A549 (cell line): ENCODE results near the gene THEM4. TPM values are rescaled to one million over a fixed set of nuclear protein-coding genes. Genes with fewer than 3 reads are reported as not detected.

Experiments used
- ATAC-seq, 2 experiments: fragments of 200-7000 bp in 1 of 2; fragments of >200 bp in 1 of 2; cut with Nextera tagmentation in 1 of 2; cut with Tn5 transposase in 1 of 2; 3 replicates each; pipeline versions ENCODE4 v1.8.0 to v1.9.1; 2018 to 2020; ENCODE audit warnings: mild to moderate bottlenecking in 1 of 2, moderate library complexity in 1 of 2
- CTCF ChIA-PET: fragments of 300-600 bp; sonication (Branson Sonifier 250); formaldehyde crosslinking; extraction: SDS; loops from one replicate; lab custom pipeline; 2021; ENCODE audit warnings: antibody characterized with exemption, inconsistent platforms; lab: Yijun Ruan, JAX
- POLR2A ChIA-PET: fragments of 350-600 bp; formaldehyde crosslinking; extraction: SDS; loops from one replicate; lab custom pipeline; 2021; ENCODE audit warnings: antibody characterized with exemption, inconsistent platforms; lab: Yijun Ruan, JAX
- DNase-seq, 2 experiments: peaks; one replicate each; pipeline versions ENCODE4 v3.0.0 to v3.0.0-alpha.2; 2011 to 2016; ENCODE audit warnings: low read depth in 1 of 2, low spot score in 1 of 2
- FAIRE-seq: peaks from 2 replicates; lab custom pipeline; 2011; peaks lifted over from hg19 to GRCh38; lab: Jason Lieb, UNC
- H3K27ac ChIP-seq, 2 experiments: fragments of >200 bp; sonication (Bioruptor Twin); formaldehyde crosslinking; 3 replicates each; pipeline ENCODE4 v1.5.1; 2016 to 2017
- H3K4me1 ChIP-seq: fragments of >200 bp; sonication (Bioruptor Twin); formaldehyde crosslinking; 3 replicates; pipeline ENCODE4 v1.6.1; 2016
- H3K4me2 ChIP-seq: fragments of >200 bp; sonication (Bioruptor Twin); formaldehyde crosslinking; 3 replicates; pipeline ENCODE4 v1.6.1; 2016
- H3K4me3 ChIP-seq: fragments of >200 bp; sonication (Bioruptor Twin); formaldehyde crosslinking; 3 replicates; pipeline ENCODE4 v1.5.1; 2016
- H3K9me3 ChIP-seq: fragments of >200 bp; sonication (Bioruptor Twin); formaldehyde crosslinking; 3 replicates; pipeline ENCODE4 v1.6.1; 2016
- ATOH8 ChIP-seq: fragments of 250-450 bp; sonication (Bioruptor Pico); IDR thresholded peaks from 2 replicates; pipeline ENCODE4 v1.5.0; 2020; ENCODE audit warnings: low read depth, mild to moderate bottlenecking, moderate library complexity
- BHLHE40 ChIP-seq: IDR thresholded peaks from 2 replicates; pipeline ENCODE4 v1.6.1; 2012; ENCODE audit warnings: low read depth, low read length, inconsistent platforms
- CHD4 ChIP-seq: fragments of 200-600 bp; sonication (generic); IDR thresholded peaks from 2 replicates; pipeline ENCODE4 v1.6.1; 2016; ENCODE audit warnings: antibody characterized with exemption, mild to moderate bottlenecking, borderline replicate concordance
- E2F6 ChIP-seq: IDR thresholded peaks from 2 replicates; pipeline ENCODE4 v1.6.1; 2012; ENCODE audit warnings: low read depth, borderline replicate concordance
- EHF ChIP-seq: fragments of 250-450 bp; sonication (Bioruptor Pico); IDR thresholded peaks from 2 replicates; pipeline ENCODE4 v1.5.0; 2020; ENCODE audit warnings: mild to moderate bottlenecking
- EHMT2 ChIP-seq: fragments of 200-600 bp; sonication (generic); IDR thresholded peaks from 2 replicates; pipeline ENCODE4 v1.6.1; 2016; ENCODE audit warnings: antibody characterized with exemption, low read depth, mild to moderate bottlenecking, moderate library complexity
- ELK1 ChIP-seq: fragments of 150-350 bp; IDR thresholded peaks from 2 replicates; pipeline ENCODE4 v1.6.1; 2014; ENCODE audit warnings: low read depth, mild to moderate bottlenecking, low read length
- FOXS1 ChIP-seq: fragments of 250-450 bp; sonication (Bioruptor Pico); IDR thresholded peaks from 2 replicates; pipeline ENCODE4 v1.5.0; 2020; ENCODE audit warnings: mild to moderate bottlenecking, moderate library complexity
- GATA3 ChIP-seq: IDR thresholded peaks from 2 replicates; pipeline ENCODE4 v1.6.1; 2012; ENCODE audit warnings: borderline replicate concordance
- HDAC2 ChIP-seq: fragments of 200-600 bp; sonication (generic); IDR thresholded peaks from 2 replicates; pipeline ENCODE4 v1.6.1; 2016
- HMGXB4 ChIP-seq: fragments of 250-450 bp; sonication (Bioruptor Pico); IDR thresholded peaks from 2 replicates; pipeline ENCODE4 v1.5.0; 2021; ENCODE audit warnings: mild to moderate bottlenecking, moderate library complexity, borderline replicate concordance
- HOXB13 ChIP-seq: fragments of 250-450 bp; sonication (Bioruptor Pico); IDR thresholded peaks from 2 replicates; pipeline ENCODE4 v1.5.0; 2020; ENCODE audit warnings: low read depth, mild to moderate bottlenecking, moderate library complexity
- HOXB5 ChIP-seq: fragments of 250-450 bp; sonication (Bioruptor Pico); IDR thresholded peaks from 2 replicates; pipeline ENCODE4 v1.5.0; 2020; ENCODE audit warnings: mild to moderate bottlenecking, moderate library complexity
- JUN ChIP-seq, 2 experiments: fragments of >200 bp; sonication (Bioruptor Twin); formaldehyde crosslinking; IDR thresholded peaks; 2 replicates in 1 of 2; 3 replicates in 1 of 2; pipeline ENCODE4 v1.6.1; 2016 to 2017
- KDM5A ChIP-seq: fragments of 200-600 bp; sonication (generic); IDR thresholded peaks from 2 replicates; pipeline ENCODE4 v1.6.1; 2016; ENCODE audit warnings: antibody characterized with exemption, mild to moderate bottlenecking
- MAX ChIP-seq: IDR thresholded peaks from 2 replicates; pipeline ENCODE4 v1.6.1; 2012
- MAZ ChIP-seq: fragments of 150-350 bp; IDR thresholded peaks from 2 replicates; pipeline ENCODE4 v1.6.1; 2014; ENCODE audit warnings: antibody characterized with exemption, low read depth, low read length, borderline replicate concordance
- PHF8 ChIP-seq: fragments of 200-600 bp; sonication (generic); IDR thresholded peaks from 2 replicates; pipeline ENCODE4 v1.6.1; 2016; ENCODE audit warnings: low read depth, mild to moderate bottlenecking, antibody characterized with exemption, moderate library complexity, borderline replicate concordance
- POLR2A ChIP-seq: IDR thresholded peaks from 2 replicates; pipeline ENCODE4 v1.6.1; 2012; ENCODE audit warnings: mild to moderate bottlenecking, low read length
- RAD21 ChIP-seq, 2 experiments: fragments of >200 bp in 1 of 2; sonication (Bioruptor Twin) in 1 of 2; formaldehyde crosslinking in 1 of 2; IDR thresholded peaks in 1 of 2; conservative IDR thresholded peaks in 1 of 2; 2 replicates in 1 of 2; 3 replicates in 1 of 2; pipeline ENCODE4 v1.6.1; 2012 to 2018; ENCODE audit warnings: inconsistent platforms in 1 of 2
- REST ChIP-seq: fragments of 200-600 bp; sonication (generic); IDR thresholded peaks from 2 replicates; pipeline ENCODE4 v1.6.1; 2016; ENCODE audit warnings: antibody characterized with exemption, mild to moderate bottlenecking, moderate library complexity
- RNF2 ChIP-seq: fragments of 200-600 bp; sonication (generic); IDR thresholded peaks from 2 replicates; pipeline ENCODE4 v1.6.1; 2016; ENCODE audit warnings: low read depth, mild to moderate bottlenecking, antibody characterized with exemption, moderate library complexity, borderline replicate concordance
- SMC3 ChIP-seq: fragments of >200 bp; sonication (Bioruptor Twin); formaldehyde crosslinking; IDR thresholded peaks from 3 replicates; pipeline ENCODE4 v1.6.1; 2018; ENCODE audit warnings: inconsistent platforms
- TFCP2L1 ChIP-seq: fragments of 250-450 bp; sonication (Bioruptor Pico); IDR thresholded peaks from 2 replicates; pipeline ENCODE4 v1.5.0; 2021; ENCODE audit warnings: mild to moderate bottlenecking
- TP53 ChIP-seq: fragments of 250-450 bp; sonication (Bioruptor Pico); IDR thresholded peaks from 2 replicates; pipeline ENCODE4 v1.5.0; 2021; ENCODE audit warnings: mild to moderate bottlenecking, moderate library complexity
- USF2 ChIP-seq: fragments of 450-650 bp; IDR thresholded peaks from 2 replicates; pipeline ENCODE4 v1.6.1; 2014; ENCODE audit warnings: antibody characterized with exemption
- ZNF302 ChIP-seq: fragments of 250-450 bp; sonication (Bioruptor Pico); IDR thresholded peaks from 2 replicates; pipeline ENCODE4 v1.9.0; 2021; ENCODE audit warnings: inconsistent platforms, mild to moderate bottlenecking, moderate library complexity
- WGBS: methylation state at CpG from one replicate; pipeline ENCODE4 v1.1.6; 2017; ENCODE audit errors: missing lambda C conversion rate; 5-methylcytosine and 5-hydroxymethylcytosine counted together
- polyA minus RNA-seq: library from RNA; depleted of rRNA, polyadenylated mRNA; stranded (reverse); fragments of >200 nt; gene quantifications from 2 replicates; pipeline ENCODE4 v1.2.3, GENCODE V29; 2011; rRNA and poly(A)+ RNA removed
- polyA plus RNA-seq, 4 experiments: library from polyadenylated mRNA; depleted of rRNA in 3 of 4; stranded (reverse); fragments of >200 nt; fragmentation: RNase III in 1 of 4; extraction: RNeasy Plus Mini Kit Qiagen cat#74134 plus additional on column Dnase treatment in 1 of 4; gene quantifications; 2 replicates in 3 of 4; 3 replicates in 1 of 4; pipeline ENCODE4 v1.2.3, GENCODE V29; 2011 to 2017

Gene THEM4
- 28.1 and 32.3 TPM in 2 replicates for polyA plus RNA-seq (2011; rRNA removed)
- polyA plus RNA-seq (2012; cell fraction: cytosol; rRNA removed), result 14.1 and 16.5 TPM in 2 replicates
- 6.7 and 12.5 TPM in 2 replicates for polyA plus RNA-seq (2012; cell fraction: nucleus; rRNA removed)
- polyA plus RNA-seq (2017; fragmentation: RNase III; extraction: RNeasy Plus Mini Kit Qiagen cat#74134 plus additional on column Dnase treatment), result 16.6 to 19.6 TPM (median 19.0 TPM) in 3 replicates
- polyA minus RNA-seq, result 11.6 and 15.6 TPM in 2 replicates

- Histone ChIP-seq H3K4me1 (no peaks in the 10 kb centered on the region), H3K4me2 (peak within 1 kb of the TSS; percentile 88), H3K4me3 (peak within 1 kb of the TSS; percentile 56), H3K27ac (peak within 1 kb of the TSS; percentile 88 to 92), H3K9me3 (peaks cover 20% of the 10 kb centered on the region)
- no peak for FAIRE-seq
- peak; percentile 95 to 99 for DNase-seq
- ChIA-PET POLR2A (interaction anchor here (0.6 to 2.7 kb wide), 23 partner anchors 10 to 1274 kb away, joined by 3 to 13 read pairs (median 4); partner anchors contain the start of genes S100A10 and S100A11), CTCF (interaction anchor here (0.6 to 3.9 kb wide), 25 partner anchors 8 to 550 kb away, joined by 3 to 31 read pairs (median 4); no protein-coding TSS in a partner anchor)
- 14% methylated on average over 45 of the region's 73 CpGs for WGBS
- peak; percentile 99 for ATAC-seq
- TF ChIP-seq HDAC2, result no peak
- 0 out of 2 replicates have a peak, but pooled peaks have one; percentile 28 for TF ChIP-seq GATA3
- 0 out of 2 replicates have a peak, but pooled peaks have one; percentile 28 for TF ChIP-seq USF2
- TF ChIP-seq SMC3, result peak; percentile 31; the same call in 2 of the 3 replicates
- no peak for TF ChIP-seq RNF2
- no peak for TF ChIP-seq KDM5A
- 0 out of 2 replicates have a peak, but pooled peaks have one; percentile 33 for TF ChIP-seq REST
- TF ChIP-seq JUN (IDR thresholded peaks at IDR 0.05), result peak; percentile 82 to 88
- TF ChIP-seq E2F6, result peak; percentile 77
- TF ChIP-seq RAD21 (conservative IDR thresholded peaks at IDR 0.05 in 1 of 2, IDR thresholded peaks at IDR 0.05 in 1 of 2), result peak in 1 of 2 experiments; percentile 38; a peak in 1 of 5 replicates
- TF ChIP-seq FOXS1 (CRISPR knock-in tag), result no peak
- no peak for TF ChIP-seq ZNF302
- 0 out of 2 replicates have a peak, but pooled peaks have one; percentile 62 for TF ChIP-seq TFCP2L1
- TF ChIP-seq CHD4, result no peak
- TF ChIP-seq HMGXB4 (CRISPR knock-in tag), result no peak
- TF ChIP-seq POLR2A, result peak; percentile 90
- TF ChIP-seq BHLHE40, result no peak
- peak; percentile 97 for TF ChIP-seq PHF8
- no peak for TF ChIP-seq HOXB13
- no peak for TF ChIP-seq ATOH8 (CRISPR knock-in tag)
- TF ChIP-seq EHMT2, result no peak
- 0 out of 2 replicates have a peak, but pooled peaks have one; percentile 31 for TF ChIP-seq TP53 (CRISPR knock-in tag)
- peak; percentile 89 for TF ChIP-seq MAX
- TF ChIP-seq EHF, result no peak; the same call in 1 of the 2 replicates
- TF ChIP-seq MAZ, result no peak
- no peak; the same call in 1 of the 2 replicates for TF ChIP-seq HOXB5 (CRISPR knock-in tag)
- 0 out of 2 replicates have a peak, but pooled peaks have one; percentile 33 for TF ChIP-seq ELK1
Measured at GRCh38 chr1:151909167-151910149, at the start of gene THEM4. THEM4 (minus strand) TSS chr1:151909511; CDS start chr1:151909458, 53 bp downstream.
